Skeletal muscle satellite cell (primary cell): Measurements from ENCODE around the gene U2SURP.

ENCODE experiments used
- H3K27me3 ChIP-seq: 2 replicates; pipeline ENCODE4 v1.7.0; 2013; ENCODE audit warnings: low read length; ENCODE audit not compliant: control insufficient read depth, insufficient read depth
- H3K36me3 ChIP-seq: 2 replicates; pipeline ENCODE4 v1.7.0; 2013; ENCODE audit warnings: mild to moderate bottlenecking, control low read depth, low read length; ENCODE audit not compliant: insufficient read depth
- H3K4me1 ChIP-seq: 2 replicates; pipeline ENCODE4 v1.7.0; 2013; ENCODE audit warnings: low read length; ENCODE audit not compliant: control insufficient read depth, insufficient read depth
- H3K4me2 ChIP-seq: 2 replicates; pipeline ENCODE4 v1.7.0; 2013; ENCODE audit warnings: mild to moderate bottlenecking, low read length
- H3K4me3 ChIP-seq: 2 replicates; pipeline ENCODE4 v1.7.0; 2013; ENCODE audit warnings: low read length
- H3K9ac ChIP-seq: 2 replicates; pipeline ENCODE4 v1.7.0; 2013; ENCODE audit warnings: mild to moderate bottlenecking, low read depth, low read length, moderate library complexity
- H3K9me3 ChIP-seq: replicated peaks from 2 replicates; pipeline ENCODE4 v1.7.0; 2013; ENCODE audit warnings: mild to moderate bottlenecking, control low read depth, low read length

U2SURP gene

GRCh38 chr3:143078883-143079282 is 77.5 kb downstream of the U2SURP start:
- H3K27me3 ChIP-seq: no peaks in the 10 kb centered on the region
- peaks cover 2% of the 10 kb centered on the region for H3K4me1 ChIP-seq
- no peak overlapping the region for H3K9ac ChIP-seq
- H3K9me3 ChIP-seq: no peaks in the 10 kb centered on the region
- H3K4me2 ChIP-seq: no peak overlapping the region
- H3K36me3 ChIP-seq: no peaks in the 10 kb centered on the region
- no peak overlapping the region for H3K4me3 ChIP-seq

- no peak overlapping the region for H3K4me2 ChIP-seq
- no peaks in the 10 kb centered on the region for H3K36me3 ChIP-seq
- no peak overlapping the region for H3K9ac ChIP-seq
- no peaks in the 10 kb centered on the region for H3K9me3 ChIP-seq
- no peaks in the 10 kb centered on the region for H3K27me3 ChIP-seq
- peaks cover 6% of the 10 kb centered on the region for H3K4me1 ChIP-seq
- no peak overlapping the region for H3K4me3 ChIP-seq
These were observed 78.8 kb downstream of the U2SURP start for GRCh38 chr3:143080196-143080595.

- Histone ChIP-seq H3K4me3 (no peak overlapping the region), H3K36me3 (no peaks in the 10 kb centered on the region), H3K4me2 (no peak overlapping the region), H3K9ac (no peak overlapping the region), H3K9me3 (no peaks in the 10 kb centered on the region), H3K27me3 (no peaks in the 10 kb centered on the region), H3K4me1 (peaks cover 9% of the 10 kb centered on the region)
These were observed 80.0 kb downstream of the U2SURP start for GRCh38 chr3:143081365-143081764.

- no peaks in the 10 kb centered on the region for H3K27me3 ChIP-seq
- H3K9me3 ChIP-seq: no peaks in the 10 kb centered on the region
- H3K36me3 ChIP-seq: no peaks in the 10 kb centered on the region
- H3K4me3 ChIP-seq: no peak overlapping the region
- H3K4me1 ChIP-seq: peaks cover 9% of the 10 kb centered on the region
- H3K4me2 ChIP-seq: no peak overlapping the region
- H3K9ac ChIP-seq: no peak overlapping the region
These were observed 80.7 kb downstream of the U2SURP start for GRCh38 chr3:143081844-143082778.

GRCh38 chr3:143083781-143084180 is 82.4 kb downstream of the U2SURP start:
- Histone ChIP-seq H3K4me3 (no peak overlapping the region), H3K36me3 (no peaks in the 10 kb centered on the region), H3K4me2 (no peak overlapping the region), H3K4me1 (peaks cover 9% of the 10 kb centered on the region), H3K9me3 (no peaks in the 10 kb centered on the region), H3K27me3 (no peaks in the 10 kb centered on the region), H3K9ac (no peak overlapping the region)

- Histone ChIP-seq H3K9ac (no peak overlapping the region), H3K36me3 (no peaks in the 10 kb centered on the region), H3K4me3 (no peak overlapping the region), H3K4me1 (peaks cover 6% of the 10 kb centered on the region), H3K9me3 (no peaks in the 10 kb centered on the region), H3K4me2 (no peak overlapping the region), H3K27me3 (no peaks in the 10 kb centered on the region)
These were observed 83.7 kb downstream of the U2SURP start for GRCh38 chr3:143084856-143085731.

GRCh38 chr3:143088835-143089234 is 87.5 kb downstream of the U2SURP start:
- H3K4me1 ChIP-seq: peaks cover 6% of the 10 kb centered on the region
- no peaks in the 10 kb centered on the region for H3K27me3 ChIP-seq
- no peak overlapping the region for H3K4me3 ChIP-seq
- no peaks in the 10 kb centered on the region for H3K36me3 ChIP-seq
- H3K9ac ChIP-seq: no peak overlapping the region
- no peaks in the 10 kb centered on the region for H3K9me3 ChIP-seq
- no peak overlapping the region for H3K4me2 ChIP-seq

- no peaks in the 10 kb centered on the region for H3K9me3 ChIP-seq
These were observed 88.6 kb downstream of the U2SURP start for GRCh38 chr3:143089965-143090364.

GRCh38 chr3:143090486-143090885 is 89.1 kb downstream of the U2SURP start:
- Histone ChIP-seq H3K4me2 (no peak overlapping the region), H3K36me3 (no peaks in the 10 kb centered on the region), H3K4me1 (no peaks in the 10 kb centered on the region), H3K27me3 (no peaks in the 10 kb centered on the region), H3K9me3 (no peaks in the 10 kb centered on the region), H3K9ac (no peak overlapping the region), H3K4me3 (no peak overlapping the region)

More at GRCh38 chr3:143089965-143090364, 88.6 kb downstream of the U2SURP start:
- Histone ChIP-seq H3K4me2 (no peak overlapping the region), H3K27me3 (no peaks in the 10 kb centered on the region), H3K4me1 (peaks cover 4% of the 10 kb centered on the region), H3K36me3 (no peaks in the 10 kb centered on the region), H3K9ac (no peak overlapping the region), H3K4me3 (no peak overlapping the region)

GRCh38 chr3:143090976-143091837 is 89.8 kb downstream of the U2SURP start:
- Histone ChIP-seq H3K27me3 (no peaks in the 10 kb centered on the region), H3K36me3 (no peaks in the 10 kb centered on the region), H3K9me3 (no peaks in the 10 kb centered on the region), H3K4me1 (no peaks in the 10 kb centered on the region), H3K4me3 (no peak overlapping the region), H3K9ac (no peak overlapping the region), H3K4me2 (no peak overlapping the region)

GRCh38 chr3:143092191-143092590 is 90.8 kb downstream of the U2SURP start:
- H3K4me1 ChIP-seq: no peaks in the 10 kb centered on the region
- H3K27me3 ChIP-seq: no peaks in the 10 kb centered on the region
- H3K9me3 ChIP-seq: no peaks in the 10 kb centered on the region
- no peak overlapping the region for H3K4me3 ChIP-seq
- no peaks in the 10 kb centered on the region for H3K36me3 ChIP-seq
- no peak overlapping the region for H3K4me2 ChIP-seq
- H3K9ac ChIP-seq: no peak overlapping the region
